ENCODE results near the gene TUBA8.

TUBA8 gene

GRCh38 chr22:18075720-18076497 is 34.7 kb upstream of the TUBA8 start:
- in situ Hi-C loops (cut with MboI; ENCODE audit: low sequenced_read_pairs), result no loop called here

DNA sequence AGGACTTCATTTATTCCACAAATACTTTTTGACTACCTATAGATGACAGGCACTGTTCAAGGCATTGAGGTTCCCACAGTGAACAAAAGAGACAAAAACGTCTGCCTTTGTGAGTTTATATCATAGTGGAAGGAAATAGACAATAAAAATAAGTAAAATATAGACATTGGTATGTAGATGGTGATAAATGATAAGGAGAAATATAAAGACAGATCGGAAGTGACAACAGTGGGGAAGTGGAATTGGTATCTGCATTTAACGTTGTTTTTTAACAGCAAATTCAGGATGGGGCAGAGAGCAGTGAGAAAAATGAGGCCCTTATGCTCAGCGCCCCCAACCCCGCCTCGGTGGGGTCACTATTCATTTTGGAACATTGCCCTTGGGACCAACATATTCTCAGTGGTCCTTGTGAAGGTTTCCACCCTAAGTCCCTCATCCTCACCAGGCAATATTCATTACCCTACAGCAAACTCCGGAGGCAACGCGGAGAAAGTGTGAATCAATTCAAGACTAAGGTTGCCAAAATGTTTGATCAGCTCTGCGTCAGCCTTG is 33.4 kb upstream of the TUBA8 start:
- in situ Hi-C loops (cut with MboI; ENCODE audit: low sequenced_read_pairs), result no loop called here

- in situ Hi-C loops (cut with MboI; ENCODE audit: low sequenced_read_pairs), result no loop called here
Observed at GRCh38 chr22:18077639-18078328, 32.8 kb upstream of the TUBA8 start, which contains the start of gene PEX26. Gene PEX26, plus strand, starts transcription at chr22:18077990. Its CDS starts 387 bp downstream, at chr22:18078377.

- in situ Hi-C loops (cut with MboI; ENCODE audit: low sequenced_read_pairs), result no loop called here
Observed at GRCh38 chr22:18078329-18079041, 32.1 kb upstream of the TUBA8 start.

- in situ Hi-C loops (cut with MboI; ENCODE audit: low sequenced_read_pairs), result no loop called here
Observed at GRCh38 chr22:18079706-18080233, 30.8 kb upstream of the TUBA8 start.

GRCh38 chr22:18081416-18081815 is 29.2 kb upstream of the TUBA8 start:
- in situ Hi-C loops (cut with MboI; ENCODE audit: low sequenced_read_pairs), result no loop called here

- in situ Hi-C loops (cut with MboI; ENCODE audit: low sequenced_read_pairs), result no loop called here
Observed at GRCh38 chr22:18082467-18082866, 28.1 kb upstream of the TUBA8 start.

- in situ Hi-C loops (cut with MboI; ENCODE audit: low sequenced_read_pairs), result no loop called here
Observed at GRCh38 chr22:18083406-18083805, 27.2 kb upstream of the TUBA8 start.

GRCh38 chr22:18085188-18085587 is 25.4 kb upstream of the TUBA8 start:
- in situ Hi-C loops (cut with MboI; ENCODE audit: low sequenced_read_pairs), result no loop called here

DNA sequence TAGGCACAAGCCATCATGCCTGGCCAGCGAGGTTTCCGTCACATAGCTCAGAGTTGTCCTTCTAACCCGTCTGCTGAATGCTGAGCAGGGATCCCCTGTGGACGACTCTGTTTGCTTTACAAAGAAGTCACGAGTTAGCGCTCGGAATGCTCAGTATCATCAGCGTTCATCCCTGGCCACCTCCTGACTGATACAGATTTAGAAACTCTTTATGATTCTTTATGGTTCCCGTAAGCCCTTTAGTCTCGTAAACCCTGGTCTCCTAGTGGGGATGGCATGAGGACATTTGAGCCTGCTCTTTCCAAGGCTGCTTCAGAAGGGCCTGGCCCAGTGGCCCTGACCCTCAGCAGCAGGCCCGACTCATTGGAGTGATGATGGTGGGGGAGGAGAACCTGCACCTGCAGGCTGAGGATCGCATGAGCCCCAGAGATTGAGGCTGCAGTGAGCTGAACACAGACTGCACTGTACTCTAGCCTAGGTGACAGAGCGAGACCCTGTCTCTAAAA is 23.2 kb upstream of the TUBA8 start:
- in situ Hi-C loops (cut with MboI; ENCODE audit: low sequenced_read_pairs), result no loop called here

GRCh38 chr22:18088825-18089568 is 21.6 kb upstream of the TUBA8 start:
- in situ Hi-C loops (cut with MboI; ENCODE audit: low sequenced_read_pairs), result no loop called here

GRCh38 chr22:18090286-18090685 is 20.3 kb upstream of the TUBA8 start:
- in situ Hi-C loops (cut with MboI; ENCODE audit: low sequenced_read_pairs), result no loop called here

GRCh38 chr22:18091478-18091877 is 19.1 kb upstream of the TUBA8 start:
- in situ Hi-C loops (cut with MboI; ENCODE audit: low sequenced_read_pairs), result no loop called here

GRCh38 chr22:18091916-18092526 is 18.6 kb upstream of the TUBA8 start:
- in situ Hi-C loops (cut with MboI; ENCODE audit: low sequenced_read_pairs), result no loop called here

DNA sequence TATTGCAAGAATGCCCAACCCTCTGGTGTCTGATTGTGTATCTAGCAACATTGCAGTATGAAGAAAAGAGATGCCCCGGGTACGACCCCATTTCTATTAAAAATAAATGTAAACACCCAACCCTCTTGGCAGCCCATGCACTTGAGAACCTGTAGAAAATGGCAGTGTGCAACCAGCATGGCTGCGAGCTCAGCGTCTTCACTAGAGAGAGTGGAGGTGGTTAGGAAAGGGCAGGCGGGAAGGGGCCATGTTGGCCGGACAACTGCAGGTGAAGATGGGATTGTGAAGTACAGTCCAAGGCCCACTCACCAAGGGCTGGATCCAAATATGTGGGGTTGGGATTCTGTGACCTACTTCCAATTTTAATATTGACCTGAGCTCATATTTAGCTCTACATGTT is 16.9 kb upstream of the TUBA8 start:
- in situ Hi-C loops (cut with MboI; ENCODE audit: low sequenced_read_pairs), result no loop called here

- in situ Hi-C loops (cut with MboI; ENCODE audit: low sequenced_read_pairs), result no loop called here
Observed at GRCh38 chr22:18095101-18095805, 15.4 kb upstream of the TUBA8 start.

GRCh38 chr22:18096823-18097222 is 13.8 kb upstream of the TUBA8 start:
- in situ Hi-C loops (cut with MboI; ENCODE audit: low sequenced_read_pairs), result no loop called here

GRCh38 chr22:18100781-18101180 is 9.8 kb upstream of the TUBA8 start:
- in situ Hi-C loops (cut with MboI; ENCODE audit: low sequenced_read_pairs), result no loop called here

DNA sequence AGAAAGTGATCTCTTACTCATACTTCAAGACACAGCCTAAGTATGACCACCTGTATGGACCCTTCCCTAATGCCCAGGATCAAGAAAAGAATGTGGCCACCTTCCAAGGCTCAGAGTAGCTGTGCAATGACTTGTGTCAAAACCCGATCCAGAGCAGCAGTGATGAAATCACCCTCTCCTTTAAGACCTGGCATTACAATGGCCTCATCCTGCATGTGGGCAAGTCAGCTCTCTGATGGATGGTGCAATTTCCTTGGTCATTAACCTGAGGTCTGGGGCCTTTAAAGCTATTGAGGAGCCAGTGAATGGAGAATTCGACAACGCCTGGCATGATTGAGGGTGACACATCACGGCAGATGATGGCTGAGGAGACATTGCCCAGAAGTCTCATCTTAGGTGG is 9.1 kb upstream of the TUBA8 start:
- in situ Hi-C loops (cut with MboI; ENCODE audit: low sequenced_read_pairs), result no loop called here

Data from HL-60/S4 treated with retinoic acid at 250 ng/mL for 4 days and 3 days (cell line).